ENCODE measurements around the gene TTLL8.

- TF ChIP-seq CTCF (IDR thresholded peaks at IDR 0.05) (no peak), POLR2A (IDR thresholded peaks at IDR 0.05) (no peak)
These were observed 2.5 kb upstream of the TTLL8 start for GRCh38 chr22:50060441-50061140.

Measured in lower leg skin (tissue), 3 donors.